HG02759 (cell line): ENCODE results near the gene PROSER1.
"Not testable (repeated sequence)": the region's sequence is repeated elsewhere in the genome, so short reads cannot be mapped to it uniquely, and the experiment has no call there.

Experiments
- ATAC-seq: cut with Tn5 transposase; IDR thresholded peaks from one replicate; pipeline ENCODE4 v1.9.1; 2021; ENCODE audit warnings: mild to moderate bottlenecking, moderate library complexity; ENCODE audit not compliant: unreplicated experiment

Gene PROSER1

GRCh38 chr13:39032150-39032549 is 5.7 kb downstream of the PROSER1 start:
- ATAC-seq, result no peak

GRCh38 chr13:39025433-39025839 is 12.5 kb downstream of the PROSER1 start:
- no peak for ATAC-seq

GRCh38 chr13:39023761-39024160 is 14.1 kb downstream of the PROSER1 start:
- ATAC-seq, result no peak

- ATAC-seq, result no peak
Measured at GRCh38 chr13:39023316-39023715, 14.6 kb downstream of the PROSER1 start.

- no peak for ATAC-seq
Measured at GRCh38 chr13:39020853-39021462, 16.9 kb downstream of the PROSER1 start.

- peak; percentile 81 for ATAC-seq
Measured at GRCh38 chr13:39016787-39017186, 21.1 kb downstream of the PROSER1 start.

- ATAC-seq, result no peak
Measured at GRCh38 chr13:39016087-39016486, 21.8 kb downstream of the PROSER1 start.

GRCh38 chr13:39013462-39013861 is 24.4 kb downstream of the PROSER1 start:
- no peak for ATAC-seq

GRCh38 chr13:39012608-39013007 is 25.3 kb downstream of the PROSER1 start:
- no peak for ATAC-seq

- not testable (repeated sequence) for ATAC-seq
Measured at GRCh38 chr13:39006371-39007111, 31.3 kb downstream of the PROSER1 start.

GRCh38 chr13:38998739-38999138 is 39.1 kb downstream of the PROSER1 start:
- ATAC-seq, result no peak

- ATAC-seq, result no peak
Measured at GRCh38 chr13:38993381-38993780, 44.5 kb downstream of the PROSER1 start.

GRCh38 chr13:38990693-38991092 is 47.2 kb downstream of the PROSER1 start, which contains the start of gene STOML3:
TSS of gene STOML3 (minus strand) at chr13:38990831. CDS start at chr13:38990721, 110 bp downstream.
- no peak for ATAC-seq

GRCh38 chr13:38981096-38981495 is 56.8 kb downstream of the PROSER1 start:
- ATAC-seq, result no peak

GRCh38 chr13:38980750-38981078 is 57.2 kb downstream of the PROSER1 start:
- no peak for ATAC-seq

GRCh38 chr13:38979891-38980749 is 57.8 kb downstream of the PROSER1 start:
- no peak for ATAC-seq

GRCh38 chr13:38970380-38971051 is 67.4 kb downstream of the PROSER1 start:
- ATAC-seq, result no peak

GRCh38 chr13:38969187-38969586 is 68.7 kb downstream of the PROSER1 start:
- no peak for ATAC-seq

GRCh38 chr13:38967446-38967845 is 70.4 kb downstream of the PROSER1 start:
- no peak for ATAC-seq

GRCh38 chr13:38965281-38965680 is 72.6 kb downstream of the PROSER1 start:
- no peak for ATAC-seq

- ATAC-seq, result no peak
Measured at GRCh38 chr13:38960175-38960574, 77.7 kb downstream of the PROSER1 start.
